Posterior cingulate gyrus (tissue), 11 donors: Measurements from ENCODE around the gene GJB5.
"Not testable (repeated sequence)": the region's sequence is repeated elsewhere in the genome, so short reads cannot be mapped to it uniquely, and the experiment has no call there.

Source experiments
- DNase-seq, 10 donors: peaks; one replicate each; pipeline versions ENCODE4 v3.0.0 to v3.0.0-alpha.2; 2020 to 2021; ENCODE audit warnings: mixed read lengths in 3 of 10
- intact Hi-C: fragments of 100-400 bp; cut with DNase I; formaldehyde crosslinking; loops from one replicate; pipeline ENCODE4 v1.15.1; 2023

GJB5 gene

GRCh38 chr1:34754964-34755637, at the start of gene GJB5:
Gene GJB5 (plus strand): TSS chr1:34755047. CDS start chr1:34757331, 2,284 bp downstream.
- DNase-seq = peak in 3 of 10 donors; percentile 25 to 86 (median 62)
- intact Hi-C loops = no loop called here

DNA sequence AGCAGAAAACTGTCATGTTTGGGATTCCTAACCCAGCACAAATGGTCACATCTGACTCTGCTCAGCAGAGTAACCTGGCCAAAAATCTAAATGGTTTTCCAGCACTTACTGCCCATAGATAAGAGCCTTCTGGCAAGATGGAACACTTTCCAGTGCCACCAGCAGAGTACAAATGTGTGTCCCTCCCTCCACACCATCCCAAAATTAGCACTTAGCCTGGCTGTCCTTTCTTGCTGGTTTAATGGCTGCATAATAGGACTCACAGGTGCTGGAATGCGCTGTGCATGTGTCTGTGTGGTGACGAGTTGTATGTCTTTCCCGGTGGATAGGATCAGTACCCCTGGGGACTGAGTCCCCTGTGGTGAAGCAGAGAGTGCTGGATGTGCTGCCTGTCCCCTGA, 49.8 kb upstream of the GJB5 start:
- intact Hi-C loops = no loop called here
- DNase-seq = no peak

DNA sequence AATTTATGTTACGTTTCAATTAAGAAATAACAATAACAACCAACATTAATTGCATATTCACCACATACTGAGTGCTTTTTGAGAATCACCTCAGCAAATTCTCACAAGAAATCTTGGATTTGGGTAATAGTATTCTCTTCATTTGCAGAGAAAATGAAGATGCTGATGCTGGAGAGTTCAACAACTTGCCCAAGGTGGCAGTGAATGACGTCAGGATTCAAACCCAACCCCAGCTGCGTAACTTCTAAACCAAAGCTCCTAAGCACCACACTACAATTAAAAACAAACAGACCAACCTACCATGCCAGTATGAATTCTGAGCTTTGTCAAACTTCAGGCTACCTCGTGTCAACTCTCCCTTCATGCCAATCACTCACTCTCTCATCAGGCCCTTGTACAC, 46.7 kb upstream of the GJB5 start:
- intact Hi-C loops = no loop called here

DNA sequence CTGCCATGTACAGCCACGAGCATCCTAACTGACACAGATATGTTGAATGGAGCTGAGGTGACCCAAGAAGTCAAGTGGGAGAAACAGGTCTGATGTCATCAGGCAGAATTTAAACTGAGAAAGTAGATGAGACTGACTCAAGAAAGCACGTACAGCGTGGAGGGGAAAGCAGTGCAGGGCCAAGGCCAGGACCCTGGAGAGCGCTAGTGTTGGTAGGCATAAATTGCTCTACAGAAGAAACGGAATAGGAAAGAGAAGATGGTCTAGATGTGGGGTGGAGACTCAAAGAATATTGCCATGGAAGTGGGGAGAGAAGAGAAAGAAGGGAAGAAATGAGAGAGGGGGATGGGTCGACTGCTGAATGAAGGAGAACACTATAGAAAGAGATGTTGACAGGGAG, 45.3 kb upstream of the GJB5 start:
- DNase-seq = no peak
- intact Hi-C loops = no loop called here

More for the DNA sequence above, 46.7 kb upstream of the GJB5 start:
- DNase-seq = no peak

DNA sequence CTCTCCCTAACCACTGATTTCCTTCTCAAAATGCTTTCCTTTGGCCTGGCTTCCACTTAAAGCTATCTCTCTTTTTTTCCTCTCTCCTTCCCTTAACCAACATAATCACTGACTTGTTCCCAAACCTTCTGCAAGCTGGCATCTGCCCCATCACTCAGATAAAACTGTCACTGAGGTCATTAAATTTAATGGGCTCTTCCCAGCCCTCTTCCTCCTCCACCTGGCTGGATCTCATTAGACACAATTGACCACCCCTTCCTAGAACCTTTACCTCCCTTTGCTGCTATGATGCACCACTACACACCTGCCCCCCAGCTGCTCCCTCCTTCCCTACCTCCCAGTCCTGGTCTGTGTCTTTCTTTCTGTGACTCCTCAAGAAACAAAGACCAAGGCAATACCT, 44.0 kb upstream of the GJB5 start:
- no peak for DNase-seq
- intact Hi-C loops = no loop called here

DNA sequence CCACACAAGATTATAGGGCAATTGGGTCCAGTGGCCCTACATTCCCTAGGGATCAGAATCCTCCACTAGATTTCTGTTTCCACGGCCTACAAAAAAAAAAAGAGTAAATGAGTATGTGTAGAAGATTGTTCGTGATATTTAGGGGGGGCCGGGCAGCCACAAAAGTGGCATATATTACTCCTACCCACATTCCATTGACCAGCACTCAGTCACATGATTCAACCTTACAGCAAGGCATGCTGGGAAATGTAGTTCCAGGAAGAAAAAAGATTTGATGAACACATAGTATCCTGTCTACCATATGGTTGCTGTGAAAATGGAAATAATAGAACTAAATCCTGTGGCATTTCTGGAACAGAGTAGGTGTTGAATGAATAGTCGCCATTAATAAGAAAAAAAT, 43.4 kb upstream of the GJB5 start:
- intact Hi-C loops = no loop called here
- DNase-seq = no peak

- peak in 1 of 10 donors; percentile 83 for DNase-seq
- intact Hi-C loops = no loop called here
These were observed 42.7 kb upstream of the GJB5 start for GRCh38 chr1:34712007-34712688.

GRCh38 chr1:34713443-34713842, 41.4 kb upstream of the GJB5 start:
- intact Hi-C loops = no loop called here
- DNase-seq = no peak

DNA sequence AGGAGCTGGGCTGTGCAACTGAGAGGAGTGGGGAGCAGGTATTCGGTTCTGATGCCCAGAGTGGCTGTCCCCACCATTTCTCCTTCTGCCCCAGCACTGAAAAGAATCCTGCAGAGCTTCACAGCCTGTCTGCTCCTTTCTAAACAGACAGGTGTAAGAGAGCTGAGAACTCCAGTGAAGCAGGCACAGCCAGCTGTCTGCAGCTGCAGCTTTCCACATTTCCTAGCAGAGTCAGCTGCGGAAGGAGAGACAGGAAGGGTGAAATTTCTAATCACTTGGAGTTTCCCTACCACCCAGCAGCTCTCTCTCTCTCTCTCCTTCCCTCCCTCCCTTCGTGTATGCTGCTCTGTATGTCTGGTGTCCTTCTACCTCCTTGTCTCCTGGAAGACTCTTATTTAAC, 40.5 kb upstream of the GJB5 start:
- no peak for DNase-seq
- intact Hi-C loops = no loop called here

DNA sequence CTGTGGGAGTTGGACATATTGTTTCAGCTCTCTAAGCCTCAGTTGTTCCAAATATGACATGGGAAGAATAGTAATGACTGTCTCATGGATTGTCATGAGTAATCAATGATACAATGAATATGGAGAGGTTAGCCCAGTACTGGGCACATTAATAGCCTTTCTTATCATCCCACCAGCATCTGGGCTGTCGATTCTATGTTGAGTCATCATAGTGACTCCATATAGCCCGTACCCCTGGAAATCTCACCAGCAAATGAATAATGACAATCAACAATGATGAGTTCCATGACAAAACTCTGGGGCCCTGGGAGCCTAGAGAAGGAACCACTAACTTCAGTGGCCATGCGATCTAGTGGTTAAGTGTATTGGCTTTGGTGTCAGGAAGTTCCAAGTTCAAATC, 39.7 kb upstream of the GJB5 start:
- intact Hi-C loops = no loop called here
- DNase-seq = no peak

- intact Hi-C loops = no loop called here
- no peak for DNase-seq
These were observed 33.6 kb upstream of the GJB5 start for GRCh38 chr1:34721241-34721640.

- intact Hi-C loops = no loop called here
- DNase-seq = no peak
These were observed 33.0 kb upstream of the GJB5 start for GRCh38 chr1:34721646-34722355.

DNA sequence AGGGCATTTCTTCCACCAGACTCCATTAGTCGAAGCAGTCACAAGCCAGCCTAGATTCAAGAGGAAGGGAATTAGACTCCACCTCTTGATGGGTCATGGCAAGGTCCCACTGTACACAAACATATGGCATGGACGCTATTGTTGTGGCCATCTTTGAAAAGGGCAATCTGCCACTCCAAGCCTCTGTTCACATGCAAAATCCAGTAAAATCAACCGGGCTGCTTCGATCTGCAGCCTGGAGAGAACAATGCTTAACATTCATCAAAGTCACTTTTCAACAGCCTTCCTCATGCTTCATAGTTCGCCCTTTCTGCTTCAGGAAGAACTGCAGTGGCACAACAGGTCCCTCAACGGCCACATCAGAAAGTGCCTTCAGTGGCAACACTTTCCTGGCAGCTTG, 28.0 kb upstream of the GJB5 start:
- intact Hi-C loops = no loop called here
- DNase-seq = no peak

DNA sequence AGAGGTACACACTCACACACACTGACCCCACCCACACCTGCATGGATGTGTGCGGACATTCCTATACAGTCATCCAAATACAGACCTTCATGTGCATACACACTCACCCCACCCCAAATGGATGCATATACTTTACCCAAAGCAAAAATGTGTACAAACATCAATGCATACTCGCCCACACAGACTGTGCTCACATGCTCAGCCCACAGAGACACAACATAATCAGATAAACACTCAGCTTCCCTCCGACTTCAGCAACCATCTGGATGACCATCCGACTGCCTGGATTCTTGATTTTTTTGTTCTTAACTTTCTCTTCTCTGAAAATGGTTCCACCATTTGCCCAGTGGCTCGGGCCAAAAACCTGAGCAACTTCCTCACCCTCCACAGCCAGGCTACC, 24.4 kb upstream of the GJB5 start:
- intact Hi-C loops = no loop called here
- DNase-seq = no peak

DNA sequence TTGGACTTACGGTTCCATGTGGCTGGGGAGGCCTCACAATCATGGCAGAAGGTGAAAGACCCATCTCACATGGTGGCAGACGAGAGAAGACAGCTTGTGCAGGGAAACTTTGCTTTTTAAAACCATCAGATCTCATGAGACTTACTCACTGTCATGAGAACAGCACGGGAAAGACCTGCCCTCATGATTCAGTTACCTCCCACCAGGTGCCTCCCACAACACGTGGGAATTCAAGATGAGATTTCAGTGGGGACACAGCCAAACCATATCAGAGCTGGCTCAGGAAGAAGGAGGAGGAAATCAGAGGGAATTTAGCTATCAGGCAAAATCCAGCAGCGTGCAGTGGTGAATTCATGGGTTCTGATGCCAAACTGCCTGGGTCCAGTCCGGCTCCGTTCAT, 22.0 kb upstream of the GJB5 start:
- DNase-seq, intact Hi-C loops: not testable (repeated sequence)

DNA sequence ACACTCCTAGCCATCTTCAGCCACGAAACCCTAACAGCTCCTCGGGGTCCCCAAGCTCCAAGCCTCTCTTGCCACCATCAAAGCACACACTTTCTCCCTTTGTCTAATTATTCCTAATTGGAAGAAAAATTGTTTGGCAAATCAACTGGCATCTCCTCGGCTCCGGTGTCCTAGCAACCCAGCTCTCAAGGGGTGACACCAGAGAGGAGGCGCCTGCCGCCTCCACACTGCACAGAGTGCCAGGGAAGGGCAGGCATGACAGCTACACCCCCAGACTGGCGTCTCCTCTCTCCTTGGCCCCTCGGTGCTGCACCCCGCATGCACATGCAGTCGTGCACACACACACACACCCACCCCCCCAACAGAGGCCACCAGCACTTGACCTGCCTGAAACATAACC, 18.2 kb upstream of the GJB5 start:
- no peak for DNase-seq
- intact Hi-C loops = no loop called here

GRCh38 chr1:34737236-34737635, 17.6 kb upstream of the GJB5 start:
- intact Hi-C loops, DNase-seq: not testable (repeated sequence)

DNA sequence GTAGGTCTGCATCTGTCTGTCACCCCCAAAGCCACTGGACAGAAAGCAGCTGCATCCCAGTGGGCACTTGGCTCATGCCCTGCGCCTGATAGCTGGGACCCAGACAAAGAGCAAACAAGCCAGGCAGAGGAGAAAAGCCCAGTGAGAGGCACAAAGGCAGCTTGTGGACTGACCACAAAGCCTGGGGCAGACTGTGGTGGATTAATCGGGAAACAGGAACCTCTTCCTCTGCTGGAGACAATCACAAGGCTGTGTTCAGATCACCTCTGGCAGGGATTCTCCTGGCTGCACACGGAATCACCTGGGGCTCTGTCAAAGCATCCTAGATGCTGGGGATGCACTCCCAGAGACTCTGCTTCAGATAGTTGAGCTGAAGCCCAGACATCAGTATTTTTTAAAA, 15.2 kb upstream of the GJB5 start:
- intact Hi-C loops = loop anchor here (5.0 to 10.0 kb wide), 2 partner anchors 142 to 275 kb away; no protein-coding TSS in a partner anchor
- no peak for DNase-seq

DNA sequence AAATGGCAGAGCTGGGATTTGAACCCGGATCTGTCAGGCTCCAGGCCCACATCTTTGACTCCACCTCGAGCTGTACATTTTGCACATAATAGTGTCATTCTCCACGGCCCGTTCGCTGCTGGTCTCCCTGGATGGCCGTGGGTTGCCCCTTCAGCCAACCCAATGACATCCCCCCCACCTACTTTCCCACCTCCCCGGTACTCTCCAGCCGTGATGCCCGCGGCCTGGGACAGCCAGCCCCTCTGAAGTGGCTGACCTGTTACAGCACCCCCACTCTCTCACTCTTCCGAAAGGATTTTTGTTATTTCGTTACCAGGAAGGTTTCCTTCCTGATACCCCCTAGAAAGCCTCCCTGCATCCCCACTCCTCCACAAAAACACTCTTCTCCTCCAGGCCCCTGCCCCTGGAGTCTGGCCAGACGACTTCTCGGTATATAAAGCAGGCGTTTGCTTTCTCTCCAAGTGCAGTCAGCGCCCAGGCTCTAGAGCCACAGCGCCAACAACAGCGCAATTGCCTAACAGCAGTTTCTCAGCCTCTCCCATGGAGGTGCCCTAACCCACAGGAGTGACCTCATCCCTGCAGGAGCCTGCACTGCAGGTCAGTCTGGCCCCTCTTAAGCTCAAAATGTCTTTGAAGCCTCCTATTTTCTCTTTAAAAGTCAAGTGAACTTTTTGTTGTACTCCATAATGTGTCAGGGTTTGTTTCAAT, 14.5 kb upstream of the GJB5 start:
- no peak for DNase-seq
- intact Hi-C loops = loop anchor here (5.0 to 10.0 kb wide), 2 partner anchors 143 to 276 kb away; no protein-coding TSS in a partner anchor

DNA sequence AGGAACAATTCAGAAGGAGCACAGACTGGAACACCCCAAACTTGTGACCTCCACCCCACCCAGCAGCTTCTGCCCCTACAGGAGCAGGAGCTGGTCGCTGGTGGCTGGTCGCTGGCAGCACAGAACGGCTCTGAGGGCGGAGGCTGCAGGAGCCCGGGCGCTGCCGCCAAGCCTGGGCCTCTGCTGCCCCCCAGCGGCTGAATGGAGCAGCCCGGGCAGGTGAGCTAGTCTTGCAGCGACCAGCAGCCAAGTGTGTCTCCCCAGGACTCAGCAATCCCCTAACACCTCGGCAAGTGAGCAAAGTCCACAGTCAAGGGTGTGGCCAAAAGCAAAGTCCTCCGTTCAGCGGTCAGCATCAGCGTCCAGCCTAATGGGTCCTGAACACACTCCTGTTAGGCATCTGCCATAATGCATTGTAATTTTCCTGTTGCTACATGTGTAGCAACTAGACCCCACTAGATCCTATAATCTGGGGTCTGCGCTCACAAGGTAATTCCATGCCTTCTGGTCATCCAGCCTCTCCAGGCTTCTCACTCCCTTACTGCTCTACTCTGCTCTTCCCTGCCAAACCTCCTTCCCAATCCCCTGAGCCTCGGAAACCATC, 12.1 kb upstream of the GJB5 start:
- intact Hi-C loops = loop anchor here (2.0 to 10.0 kb wide), 3 partner anchors 145 to 1110 kb away; no protein-coding TSS in a partner anchor
- DNase-seq = peak; percentile 69 to 98 (median 86)
